Myocyte (in vitro differentiated cells): ENCODE results near the gene CELF2. TPM values are rescaled to one million over a fixed set of nuclear protein-coding genes. Genes with fewer than 3 reads are reported as not detected.

ENCODE experiments used
- DNase-seq: peaks from one replicate; pipeline ENCODE4 v3.0.0-alpha.2; 2012; ENCODE audit warnings: low read depth
- total RNA-seq: library from RNA; depleted of rRNA; stranded (reverse); fragments of >200 nt; gene quantifications from 2 replicates; pipeline ENCODE4 v1.2.3, GENCODE V29; 2014

The CELF2 gene
- total RNA-seq, 1 donor from 2014 or later: 71.0 TPM

- DNase-seq: peak; percentile 50
Observed at GRCh38 chr10:11003679-11004078, 14.0 kb upstream of the CELF2 start.

- no peak for DNase-seq
Observed at GRCh38 chr10:11004144-11005077, 13.3 kb upstream of the CELF2 start.

- DNase-seq: peak; percentile 38
Observed at GRCh38 chr10:11005725-11006427, 11.8 kb upstream of the CELF2 start.

- no peak for DNase-seq
Observed at GRCh38 chr10:11006428-11006825, 11.2 kb upstream of the CELF2 start.

- DNase-seq: peak; percentile 33
Observed at GRCh38 chr10:11007476-11008020, 10.1 kb upstream of the CELF2 start.

- peak; percentile 92 for DNase-seq
Observed at GRCh38 chr10:11009471-11010308, 8.0 kb upstream of the CELF2 start.

GRCh38 chr10:11010582-11010981 lies 7.1 kb upstream of the CELF2 start:
- peak; percentile 85 for DNase-seq

GRCh38 chr10:11011436-11011835 lies 6.2 kb upstream of the CELF2 start:
- no peak for DNase-seq

GRCh38 chr10:11011984-11012383 lies 5.7 kb upstream of the CELF2 start:
- DNase-seq: no peak

GRCh38 chr10:11012421-11013295 lies 5.0 kb upstream of the CELF2 start:
- DNase-seq: peak; percentile 100

GRCh38 chr10:11013836-11014235 lies 3.8 kb upstream of the CELF2 start:
- DNase-seq: peak; percentile 47

GRCh38 chr10:11014671-11015445 lies 2.8 kb upstream of the CELF2 start:
- peak; percentile 68 for DNase-seq

GRCh38 chr10:11015446-11015934 lies 2.2 kb upstream of the CELF2 start:
- DNase-seq: peak; percentile 70

GRCh38 chr10:11017000-11017569 lies 587 bp upstream of the CELF2 start:
- no peak for DNase-seq

- DNase-seq: peak; percentile 50
Observed at GRCh38 chr10:11018432-11018841, 765 bp downstream of the CELF2 start.

GRCh38 chr10:11018855-11019631 lies 1.4 kb downstream of the CELF2 start:
- peak; percentile 65 for DNase-seq

- DNase-seq: peak; percentile 49
Observed at GRCh38 chr10:11019724-11020547, 2.3 kb downstream of the CELF2 start.
